Suppressor macrophage treated with lipopolysaccharide for 1 hour (primary cell): ENCODE results near the gene DIAPH2.
A peak's percentile ranks its signal among the peaks of the same experiment; 100 is the strongest.

Source experiments
- DNase-seq, 3 donors: peaks; one replicate each; pipeline ENCODE4 v3.0.0-alpha.2; 2020 to 2022

DIAPH2 gene

DNA sequence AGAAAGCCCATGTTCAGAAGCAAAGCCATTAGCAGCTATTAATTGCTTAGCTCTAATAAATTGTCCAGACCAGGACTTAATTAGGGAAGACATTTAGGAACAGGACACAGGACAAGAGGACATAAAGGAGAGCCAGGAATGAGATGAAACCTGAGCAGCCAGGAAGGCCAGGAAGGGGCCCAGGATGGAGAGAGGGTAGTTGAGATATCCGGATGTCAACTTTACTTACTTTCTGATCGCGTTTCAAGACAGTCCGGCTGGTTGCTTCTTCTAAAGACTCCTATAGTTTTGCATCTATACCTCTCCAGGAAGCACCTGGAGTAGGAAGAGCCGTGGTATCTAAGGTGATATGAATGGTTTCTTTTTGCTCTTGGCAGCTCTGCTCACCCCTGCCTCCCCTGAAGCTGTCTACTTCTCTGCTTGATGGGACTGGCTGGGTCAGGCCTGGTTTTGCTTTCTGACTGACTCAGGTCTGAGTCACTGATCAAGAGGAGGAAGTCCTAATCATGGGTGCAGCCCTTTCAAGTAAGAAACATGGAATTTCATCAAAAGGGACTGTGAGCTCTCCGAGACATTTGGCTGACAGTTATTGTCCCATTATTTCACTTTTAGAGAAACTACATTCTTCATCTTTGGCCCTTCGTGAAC, 932.4 kb downstream of the DIAPH2 start:
- peak; percentile 75 to 82 (median 80) for DNase-seq

DNA sequence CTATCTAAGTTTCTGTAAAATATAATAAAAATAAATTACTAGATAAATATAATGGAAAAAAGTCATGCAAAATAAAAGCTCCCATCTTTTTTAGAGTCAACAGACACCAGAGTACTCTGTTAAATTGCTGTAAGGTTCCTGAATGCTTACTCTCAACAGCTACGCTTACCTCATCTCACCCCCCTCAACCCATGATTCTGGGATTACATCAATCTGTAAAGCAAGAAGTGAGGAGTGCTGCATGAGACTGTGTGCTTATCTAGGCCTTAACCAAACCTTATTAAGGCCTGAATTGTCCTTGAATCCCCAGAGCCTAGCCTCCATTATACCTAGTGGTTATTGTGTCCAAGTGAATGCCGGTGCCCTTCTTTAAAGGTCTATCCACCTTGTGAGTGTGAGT, 934.9 kb downstream of the DIAPH2 start:
- DNase-seq: peak; percentile 36 to 57 (median 38)

DNA sequence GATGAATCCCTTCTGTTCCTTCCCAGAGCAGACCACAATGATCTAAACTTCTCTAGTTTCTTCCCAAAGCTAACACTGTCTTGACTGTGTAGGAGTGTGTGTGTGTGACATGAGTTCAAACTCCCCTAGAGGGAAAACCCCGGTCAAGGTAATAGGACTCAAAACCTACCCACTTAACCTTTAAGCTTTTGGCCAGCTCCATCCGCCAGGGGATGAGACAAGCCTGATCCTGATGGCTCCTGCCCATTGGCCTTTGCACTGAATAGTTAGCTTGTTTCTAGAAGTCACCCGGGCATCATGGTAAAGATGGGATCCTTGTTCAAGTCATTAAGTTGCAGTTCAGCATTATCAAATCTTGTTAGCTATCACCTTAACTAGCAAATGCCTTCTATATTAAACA, 937.5 kb downstream of the DIAPH2 start:
- no peak for DNase-seq

DNA sequence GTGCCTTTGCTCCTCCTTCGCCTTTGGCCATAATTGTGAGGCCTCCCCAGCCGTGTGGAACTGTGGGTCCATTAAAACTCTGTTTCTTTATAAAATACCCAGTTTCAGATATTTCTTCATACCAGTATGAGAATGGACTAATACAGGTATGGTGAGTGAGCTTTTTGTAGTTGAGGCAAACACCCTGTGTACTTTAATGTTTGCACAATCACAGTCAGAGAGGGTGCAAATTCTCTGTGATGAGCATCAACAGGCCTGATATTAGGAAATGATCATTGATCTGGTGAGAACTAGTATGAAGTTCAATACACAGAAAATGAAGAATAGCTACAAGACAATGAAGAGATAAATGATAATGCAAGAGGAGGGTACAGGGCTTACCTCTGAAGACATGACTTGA, 943.7 kb downstream of the DIAPH2 start:
- DNase-seq: no peak

DNA sequence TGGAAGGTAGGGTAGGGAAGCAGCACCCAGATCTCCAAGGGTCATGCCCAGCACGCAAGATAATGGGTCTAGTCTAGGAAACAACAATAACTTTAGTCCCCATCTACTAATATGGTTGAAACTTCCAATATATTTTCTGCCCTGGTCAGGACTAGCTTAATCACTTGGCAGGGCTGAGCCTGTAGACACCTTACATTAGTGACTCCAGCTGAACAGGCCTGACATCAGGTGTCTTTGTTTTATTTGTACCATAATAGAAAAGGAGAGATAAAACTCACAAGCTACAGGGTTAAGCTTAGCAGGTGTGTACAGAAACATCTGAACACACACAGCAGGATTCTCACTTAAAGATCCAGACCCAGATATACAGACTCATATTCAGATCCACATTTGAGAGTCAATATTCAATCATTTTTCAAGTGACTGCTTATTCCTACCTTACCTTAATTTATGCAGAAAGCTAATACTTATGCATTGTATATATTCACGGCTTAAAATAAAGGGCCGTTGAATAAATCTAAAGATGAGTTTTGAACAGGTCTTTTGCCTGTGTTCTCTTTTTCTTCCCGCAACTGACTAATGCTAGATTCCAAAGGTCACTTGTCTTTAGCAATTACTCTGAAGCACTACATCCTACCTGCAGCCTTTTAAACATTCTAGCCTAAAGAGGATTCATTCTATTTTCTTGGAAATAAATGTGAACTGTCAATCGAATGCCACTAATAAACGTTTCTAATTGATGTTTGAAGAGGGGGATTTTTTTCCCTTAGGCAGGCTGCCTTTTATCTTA, 944.4 kb downstream of the DIAPH2 start:
- DNase-seq: no peak

DNA sequence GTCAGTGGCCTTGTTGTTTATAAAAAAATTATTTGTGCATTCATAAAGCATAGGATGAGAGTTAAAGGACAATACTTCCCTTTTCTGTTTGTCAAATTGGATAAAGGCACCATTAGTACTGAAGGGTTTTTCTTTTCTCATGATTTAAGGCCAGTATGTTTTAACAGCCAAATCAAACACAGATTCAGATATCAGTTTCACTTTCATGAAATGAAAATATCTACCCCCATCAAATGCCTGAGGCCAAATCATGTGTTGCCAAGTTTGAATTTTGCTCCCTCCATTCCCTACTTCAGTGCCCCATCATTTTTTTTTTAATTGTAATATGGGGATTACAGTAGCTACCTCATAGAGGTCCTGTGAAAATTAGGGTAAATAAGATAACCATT, 944.9 kb downstream of the DIAPH2 start:
- no peak for DNase-seq

DNA sequence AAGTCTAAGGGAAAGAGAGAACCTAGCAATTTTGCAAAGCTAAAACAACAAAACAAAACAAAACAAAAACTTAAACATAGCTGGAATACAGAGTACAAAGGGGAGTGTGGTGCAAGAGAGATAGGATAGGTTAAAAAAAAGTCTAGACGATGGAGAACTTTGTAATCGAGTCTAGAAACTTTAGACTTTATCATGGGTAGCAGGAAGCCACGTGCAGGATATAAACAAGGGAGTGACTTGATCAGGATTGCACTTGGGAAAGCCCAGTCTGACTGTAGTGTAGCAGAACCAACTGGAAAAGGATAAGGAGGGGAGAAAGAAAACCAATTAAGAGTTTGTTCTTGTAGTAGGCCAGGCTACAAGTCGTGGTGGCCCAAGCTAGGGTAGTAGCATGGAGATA, 949.2 kb downstream of the DIAPH2 start:
- no peak for DNase-seq

DNA sequence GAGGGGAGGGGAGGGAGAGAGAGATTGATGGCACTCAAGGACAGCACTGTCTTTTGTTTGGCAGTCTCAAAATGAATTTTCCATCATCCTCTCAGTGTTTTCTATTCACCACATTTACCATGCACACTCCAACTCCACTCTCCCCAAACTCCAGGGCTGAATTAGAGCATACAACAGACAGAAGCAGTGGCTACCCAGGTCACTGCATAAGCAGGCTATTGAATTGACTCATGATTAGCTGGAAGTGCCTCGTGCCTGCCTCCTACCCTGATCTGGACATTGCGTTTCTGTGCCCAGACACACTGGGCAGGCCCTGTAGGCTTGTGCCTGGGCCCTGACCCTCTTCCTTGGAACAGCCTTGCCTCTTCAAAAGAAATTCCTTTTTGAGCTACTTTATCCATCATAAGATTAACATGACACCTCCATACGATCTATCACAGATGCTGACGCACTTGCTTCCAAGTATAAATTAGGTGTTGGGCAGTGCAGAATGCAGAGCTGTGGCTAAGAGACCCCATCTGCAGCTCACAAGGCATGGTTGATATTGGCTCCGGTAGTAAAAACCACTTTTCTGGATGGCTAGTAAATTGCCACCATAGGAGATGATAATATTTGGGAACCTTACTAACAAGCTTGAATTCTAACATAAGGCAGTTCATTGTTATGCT, 952.0 kb downstream of the DIAPH2 start:
- no peak for DNase-seq

DNA sequence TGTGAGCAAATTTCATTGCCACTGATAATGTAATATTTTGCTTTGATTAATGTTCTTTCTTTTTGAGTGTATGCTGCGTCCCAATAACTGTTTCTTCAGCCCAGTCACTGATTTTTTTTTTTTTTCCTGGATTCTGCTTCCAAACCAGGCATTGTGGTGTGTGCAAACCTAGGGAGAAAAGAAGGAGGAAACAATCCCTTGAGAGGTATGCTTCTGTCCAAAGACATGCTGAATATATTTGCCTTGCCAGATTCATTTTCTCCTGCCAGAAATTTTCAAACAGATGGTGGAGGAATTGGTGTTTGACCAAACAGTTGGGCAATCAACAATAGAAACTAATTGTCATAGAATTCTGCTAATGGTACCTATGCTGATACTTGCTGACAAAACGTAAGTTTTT, 952.6 kb downstream of the DIAPH2 start:
- no peak for DNase-seq

DNA sequence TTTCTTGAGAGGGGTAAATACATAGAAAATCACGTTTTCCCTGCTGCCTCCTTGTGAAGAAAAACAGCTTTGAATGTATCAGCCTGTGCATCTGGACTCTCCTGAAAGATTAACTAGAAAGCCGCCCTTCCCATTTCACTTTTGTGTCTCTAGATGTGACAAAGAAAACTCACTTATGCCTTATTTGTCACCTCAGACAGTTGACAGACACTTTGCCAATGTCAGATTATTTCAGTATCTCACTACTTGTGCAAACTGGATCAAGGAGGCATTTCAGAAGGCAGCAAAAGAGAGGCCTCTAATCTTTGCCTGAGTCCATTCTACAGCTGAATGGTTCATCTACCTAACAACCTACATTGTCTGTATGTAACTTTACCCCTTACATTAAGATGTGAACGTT, 954.0 kb downstream of the DIAPH2 start:
- no peak for DNase-seq

DNA sequence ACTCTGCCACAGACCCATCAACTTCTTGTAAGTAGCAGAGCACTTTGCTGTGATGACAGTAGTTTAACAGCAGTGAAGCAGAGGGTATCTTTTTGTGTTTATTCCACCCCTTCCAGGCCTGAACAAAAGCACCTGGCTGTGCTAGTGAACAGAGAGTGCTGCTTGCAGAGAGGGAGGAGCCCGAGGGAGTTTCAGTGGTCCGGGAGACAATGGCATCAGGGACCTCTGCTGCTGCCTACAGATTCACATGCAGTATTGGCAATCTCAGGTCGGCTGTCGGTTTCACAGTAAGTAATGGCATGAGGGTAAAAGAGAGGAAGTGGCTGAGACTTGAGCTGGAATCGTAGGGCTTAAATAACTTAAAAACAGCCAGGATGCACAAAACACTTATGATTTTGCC, 954.9 kb downstream of the DIAPH2 start:
- DNase-seq: no peak
